Ascending aorta (tissue), 2 donors: Measurements from ENCODE around the gene TKT. TPM values are rescaled to one million over a fixed set of nuclear protein-coding genes. Genes with fewer than 3 reads are reported as not detected.

Experiments used
- DNase-seq, 2 donors: peaks; one replicate each; pipeline ENCODE4 v3.0.0-alpha.2; 2019; ENCODE audit warnings: low spot score in 2 of 2
- H3K27ac ChIP-seq, 2 donors: fragments of 200-600 bp; sonication (generic); one replicate each; pipeline ENCODE4 v1.5.1; 2016 to 2017; ENCODE audit warnings: mild to moderate bottlenecking in 1 of 2
- H3K27me3 ChIP-seq: fragments of 200-600 bp; sonication (generic); one replicate; pipeline ENCODE4 v1.5.1; 2017
- H3K36me3 ChIP-seq, 2 donors: fragments of 200-600 bp; sonication (generic); one replicate each; pipeline ENCODE4 v1.5.1; 2016
- H3K4me1 ChIP-seq, 2 donors: fragments of 200-600 bp; sonication (generic); one replicate each; pipeline ENCODE4 v1.5.1; 2016 to 2017; ENCODE audit warnings: mild to moderate bottlenecking in 1 of 2
- H3K4me3 ChIP-seq, 2 donors: fragments of 200-600 bp; sonication (generic); one replicate each; pipeline ENCODE4 v1.5.1; 2016 to 2017; ENCODE audit warnings: mild to moderate bottlenecking in 1 of 2
- H3K9me3 ChIP-seq, 2 donors: fragments of 200-600 bp; sonication (generic); one replicate each; pipeline ENCODE4 v1.5.1; 2016
- CTCF ChIP-seq, 3 experiments: fragments of 200-600 bp in 2 of 3; fragments of 450-650 bp in 1 of 3; sonication (generic) in 2 of 3; IDR thresholded peaks; one replicate each; pipeline ENCODE4 v1.5.1; 2016 to 2019; ENCODE audit warnings: antibody characterized with exemption in 3 of 3, mild to moderate bottlenecking in 1 of 3, moderate library complexity in 1 of 3
- intact Hi-C: fragments of 100-400 bp; cut with DNase I; formaldehyde crosslinking; loops from one replicate; pipeline ENCODE4 v1.15.1; 2023
- total RNA-seq: library from RNA; depleted of rRNA; stranded (reverse); fragments of >200 nt; gene quantifications from one replicate; pipeline ENCODE4 v1.1.0, GENCODE V29; 2016

Gene TKT
- total RNA-seq, 1 donor from 2014 or later: 219 TPM

GRCh38 chr3:53213276-53213675, 42.5 kb downstream of the TKT start:
- Histone ChIP-seq H3K27me3 (no peaks in the 10 kb centered on the region), H3K4me3 (no peak overlapping the region), H3K36me3 (no peaks in the 10 kb centered on the region), H3K9me3 (peaks cover 0 to 8% of the 10 kb centered on the region in 2 donors), H3K4me1 (no peaks in the 10 kb centered on the region), H3K27ac (no peak overlapping the region)
- no peak for TF ChIP-seq CTCF (IDR thresholded peaks at IDR 0.05)
- intact Hi-C loops: no loop called here
- no peak for DNase-seq

GRCh38 chr3:53211706-53212702, 43.8 kb downstream of the TKT start:
- no peak for DNase-seq
- Histone ChIP-seq H3K27ac (no peak overlapping the region), H3K4me1 (no peaks in the 10 kb centered on the region), H3K9me3 (peaks cover 0 to 8% of the 10 kb centered on the region in 2 donors), H3K36me3 (no peaks in the 10 kb centered on the region), H3K4me3 (no peak overlapping the region), H3K27me3 (no peaks in the 10 kb centered on the region)
- TF ChIP-seq CTCF (IDR thresholded peaks at IDR 0.05): no peak
- intact Hi-C loops: no loop called here

- H3K9me3 ChIP-seq: no peaks in the 10 kb centered on the region
- no peak for DNase-seq
- H3K4me1 ChIP-seq: no peaks in the 10 kb centered on the region
- intact Hi-C loops: no loop called here
- TF ChIP-seq CTCF (IDR thresholded peaks at IDR 0.05): no peak
- H3K4me3 ChIP-seq: no peak overlapping the region
- H3K27ac ChIP-seq: no peak overlapping the region
- H3K27me3 ChIP-seq: no peaks in the 10 kb centered on the region
- no peaks in the 10 kb centered on the region for H3K36me3 ChIP-seq
Observed at GRCh38 chr3:53202331-53203015, 53.3 kb downstream of the TKT start.

GRCh38 chr3:53200501-53201498, 55.0 kb downstream of the TKT start:
- Histone ChIP-seq H3K27ac (no peak overlapping the region), H3K4me1 (peaks cover 0 to 3% of the 10 kb centered on the region in 2 donors), H3K27me3 (no peaks in the 10 kb centered on the region), H3K36me3 (no peaks in the 10 kb centered on the region), H3K4me3 (no peak overlapping the region), H3K9me3 (no peaks in the 10 kb centered on the region)
- intact Hi-C loops: no loop called here
- no peak for TF ChIP-seq CTCF (IDR thresholded peaks at IDR 0.05)
- DNase-seq: no peak

- TF ChIP-seq CTCF (IDR thresholded peaks at IDR 0.05): no peak
- Histone ChIP-seq H3K4me1 (peaks cover 0 to 12% of the 10 kb centered on the region in 2 donors), H3K9me3 (no peaks in the 10 kb centered on the region), H3K27ac (no peak overlapping the region), H3K36me3 (no peaks in the 10 kb centered on the region), H3K27me3 (no peaks in the 10 kb centered on the region), H3K4me3 (no peak overlapping the region)
- DNase-seq: no peak
- intact Hi-C loops: no loop called here
Observed at GRCh38 chr3:53199834-53200233, 56.0 kb downstream of the TKT start.
